Measurements from ENCODE around the gene STMN3.
"Not testable (repeated sequence)": the region's sequence is repeated elsewhere in the genome, so short reads cannot be mapped to it uniquely, and the experiment has no call there.

GRCh38 chr20:63631426-63631825 lies 21.8 kb downstream of the STMN3 start:
- TF ChIP-seq YY1 (IDR thresholded peaks at IDR 0.05; ENCODE audit: insufficient read depth, insufficient read length); ZNF274 (IDR thresholded peaks at IDR 0.05; ENCODE audit: low read depth, low read length); SUZ12 (IDR thresholded peaks at IDR 0.05; ENCODE audit: extremely low read depth, insufficient read depth, insufficient read length): not testable (repeated sequence)

Data from NT2/D1 (cell line).